HG03457 (cell line): ENCODE measurements around the gene RUNX2.

Experiments
- ATAC-seq: cut with Tn5 transposase; IDR thresholded peaks from one replicate; pipeline ENCODE4 v1.9.1; 2021; ENCODE audit warnings: moderate number of reproducible peaks; ENCODE audit not compliant: unreplicated experiment

RUNX2 gene

GRCh38 chr6:45576648-45577624 is 248.8 kb downstream of the RUNX2 start:
- no peak for ATAC-seq

- ATAC-seq, result no peak
Observed at GRCh38 chr6:45577836-45578504, 249.8 kb downstream of the RUNX2 start.

- no peak for ATAC-seq
Observed at GRCh38 chr6:45584127-45584526, 256.0 kb downstream of the RUNX2 start.

- no peak for ATAC-seq
Observed at GRCh38 chr6:45586216-45587171, 258.4 kb downstream of the RUNX2 start.

- no peak for ATAC-seq
Observed at GRCh38 chr6:45587229-45588060, 259.3 kb downstream of the RUNX2 start.

GRCh38 chr6:45589367-45589766 is 261.2 kb downstream of the RUNX2 start:
- no peak for ATAC-seq

GRCh38 chr6:45590226-45590625 is 262.1 kb downstream of the RUNX2 start:
- no peak for ATAC-seq

- no peak for ATAC-seq
Observed at GRCh38 chr6:45590696-45591184, 262.6 kb downstream of the RUNX2 start.

GRCh38 chr6:45591306-45591705 is 263.2 kb downstream of the RUNX2 start:
- ATAC-seq, result no peak

GRCh38 chr6:45591890-45592289 is 263.8 kb downstream of the RUNX2 start:
- no peak for ATAC-seq

GRCh38 chr6:45592991-45593390 is 264.9 kb downstream of the RUNX2 start:
- ATAC-seq, result no peak

GRCh38 chr6:45595010-45595851 is 267.1 kb downstream of the RUNX2 start:
- no peak for ATAC-seq

GRCh38 chr6:45597424-45597823 is 269.3 kb downstream of the RUNX2 start:
- ATAC-seq, result no peak

- ATAC-seq, result no peak
Observed at GRCh38 chr6:45599053-45599452, 270.9 kb downstream of the RUNX2 start.

- ATAC-seq, result no peak
Observed at GRCh38 chr6:45605971-45606370, 277.8 kb downstream of the RUNX2 start.

GRCh38 chr6:45606831-45607400 is 278.8 kb downstream of the RUNX2 start:
- ATAC-seq, result no peak

GRCh38 chr6:45607798-45608197 is 279.7 kb downstream of the RUNX2 start:
- no peak for ATAC-seq

- ATAC-seq, result no peak
Observed at GRCh38 chr6:45608252-45608913, 280.3 kb downstream of the RUNX2 start.
